Hepatocyte (in vitro differentiated cells): ENCODE measurements around the gene SORCS3. TPM values are rescaled to one million over a fixed set of nuclear protein-coding genes. Genes with fewer than 3 reads are reported as not detected.

Experiments
- DNase-seq: peaks from one replicate; pipeline ENCODE4 v3.0.0-alpha.2; 2016; ENCODE audit warnings: low spot score
- H2AFZ ChIP-seq: fragments of 200-600 bp; sonication (generic); 2 replicates; pipeline ENCODE4 v1.6.0; 2016; ENCODE audit warnings: antibody characterized with exemption, mild to moderate bottlenecking
- H3K27ac ChIP-seq: fragments of 200-600 bp; sonication (generic); 2 replicates; pipeline ENCODE4 v1.5.1; 2016; ENCODE audit warnings: mild to moderate bottlenecking
- H3K27me3 ChIP-seq: fragments of 200-600 bp; sonication (generic); 2 replicates; pipeline ENCODE4 v1.6.1; 2016
- H3K36me3 ChIP-seq: fragments of 200-600 bp; sonication (generic); replicated peaks from 2 replicates; pipeline ENCODE4 v1.5.1; 2016; ENCODE audit warnings: low read depth; ENCODE audit not compliant: insufficient read depth
- H3K4me1 ChIP-seq: fragments of 200-600 bp; sonication (generic); 2 replicates; pipeline ENCODE4 v1.5.1; 2016; ENCODE audit warnings: mild to moderate bottlenecking, moderate library complexity; ENCODE audit not compliant: insufficient read depth
- H3K4me2 ChIP-seq: fragments of 200-600 bp; sonication (generic); 2 replicates; pipeline ENCODE4 v1.6.0; 2016
- H3K4me3 ChIP-seq: fragments of 200-600 bp; sonication (generic); 2 replicates; pipeline ENCODE4 v1.5.1; 2016; ENCODE audit warnings: mild to moderate bottlenecking
- H3K79me2 ChIP-seq: fragments of 200-600 bp; sonication (generic); 2 replicates; pipeline ENCODE4 v1.6.0; 2017; ENCODE audit warnings: mild to moderate bottlenecking
- H3K9me2 ChIP-seq: fragments of 200-600 bp; sonication (generic); replicated peaks from 2 replicates; pipeline ENCODE4 v1.6.0; 2017; ENCODE audit warnings: mild to moderate bottlenecking; ENCODE audit not compliant: insufficient read depth
- H3K9me3 ChIP-seq: fragments of 200-600 bp; sonication (generic); 2 replicates; pipeline ENCODE4 v1.5.1; 2016; ENCODE audit warnings: low read depth, mild to moderate bottlenecking
- H4K20me1 ChIP-seq: fragments of 200-600 bp; sonication (generic); 2 replicates; pipeline ENCODE4 v1.6.0; 2016; ENCODE audit warnings: mild to moderate bottlenecking; ENCODE audit not compliant: insufficient read depth, poor library complexity, severe bottlenecking
- EZH2 ChIP-seq: fragments of 200-600 bp; sonication (generic); IDR thresholded peaks from 2 replicates; pipeline ENCODE4 v1.6.1; 2016; ENCODE audit warnings: antibody characterized with exemption, mild to moderate bottlenecking, borderline replicate concordance
- EZH2phosphoT487 ChIP-seq: fragments of 200-600 bp; sonication (generic); IDR thresholded peaks from one replicate; pipeline ENCODE4 v1.6.1; 2018; ENCODE audit warnings: antibody characterized with exemption, mild to moderate bottlenecking, low read depth, moderate library complexity; ENCODE audit not compliant: unreplicated experiment, severe bottlenecking
- WGBS: methylation state at CpG from one replicate; pipeline ENCODE4 v1.1.6; 2016; ENCODE audit warnings: low lambda C conversion rate; ENCODE audit errors: missing lambda C conversion rate; 5-methylcytosine and 5-hydroxymethylcytosine counted together
- polyA plus RNA-seq: library from polyadenylated mRNA; unstranded; fragments of >200 nt; fragmentation: Nextera tagmentation; extraction: Ambion mirVana; gene quantifications from 2 replicates; pipeline ENCODE4 v1.2.1, GENCODE V29; 2016
- total RNA-seq: library from RNA; depleted of rRNA; stranded (reverse); fragments of >200 nt; gene quantifications from 2 replicates; pipeline ENCODE4 v1.2.3, GENCODE V29; 2014
- TF ChIP-seq, protein P1 (sequence below): fragments of 200-600 bp; sonication (generic); IDR thresholded peaks from 2 replicates; pipeline ENCODE4 v1.5.1; 2016; ENCODE audit warnings: antibody characterized with exemption, mild to moderate bottlenecking; ENCODE audit not compliant: poor library complexity

The SORCS3 gene
- total and polyA plus RNA-seq, 2 experiments from 2014 or later = 0.59 to 0.80 TPM

DNA sequence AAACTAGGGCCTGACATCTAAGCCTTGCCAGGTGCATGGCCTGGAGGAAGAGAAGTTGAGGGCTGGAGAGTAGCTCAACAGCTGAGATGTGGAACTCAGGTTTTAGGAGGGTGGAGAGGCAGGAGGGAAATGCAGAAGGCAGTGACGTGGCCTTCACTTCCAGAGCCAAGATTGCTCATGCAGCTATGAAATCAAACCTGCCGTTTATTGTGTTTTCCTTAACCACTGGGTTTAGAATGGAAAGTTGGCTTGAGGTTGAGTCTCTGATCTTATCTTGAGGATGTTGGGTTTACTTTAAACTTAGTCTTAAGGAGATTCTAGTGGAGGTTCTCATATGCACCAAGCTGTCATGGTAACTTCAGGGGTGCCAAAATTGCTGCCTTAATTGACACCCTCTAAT, 178.6 kb downstream of the SORCS3 start:
- Histone ChIP-seq H3K4me3 (no peak overlapping the region), H3K27me3 (no peaks in the 10 kb centered on the region), H3K27ac (no peak overlapping the region), H2AFZ (no peak overlapping the region), H3K9me2 (no peaks in the 10 kb centered on the region), H3K79me2 (no peaks in the 10 kb centered on the region), H3K36me3 (no peaks in the 10 kb centered on the region), H3K9me3 (no peaks in the 10 kb centered on the region), H3K4me2 (no peak overlapping the region), H4K20me1 (no peaks in the 10 kb centered on the region), H3K4me1 (no peaks in the 10 kb centered on the region)
- WGBS = 56% methylated on average over 2 of the region's 2 CpGs
- DNase-seq = no peak
- no peak for TF ChIP-seq EZH2
- no peak for TF ChIP-seq EZH2phosphoT487
- TF ChIP-seq, protein P1, sequence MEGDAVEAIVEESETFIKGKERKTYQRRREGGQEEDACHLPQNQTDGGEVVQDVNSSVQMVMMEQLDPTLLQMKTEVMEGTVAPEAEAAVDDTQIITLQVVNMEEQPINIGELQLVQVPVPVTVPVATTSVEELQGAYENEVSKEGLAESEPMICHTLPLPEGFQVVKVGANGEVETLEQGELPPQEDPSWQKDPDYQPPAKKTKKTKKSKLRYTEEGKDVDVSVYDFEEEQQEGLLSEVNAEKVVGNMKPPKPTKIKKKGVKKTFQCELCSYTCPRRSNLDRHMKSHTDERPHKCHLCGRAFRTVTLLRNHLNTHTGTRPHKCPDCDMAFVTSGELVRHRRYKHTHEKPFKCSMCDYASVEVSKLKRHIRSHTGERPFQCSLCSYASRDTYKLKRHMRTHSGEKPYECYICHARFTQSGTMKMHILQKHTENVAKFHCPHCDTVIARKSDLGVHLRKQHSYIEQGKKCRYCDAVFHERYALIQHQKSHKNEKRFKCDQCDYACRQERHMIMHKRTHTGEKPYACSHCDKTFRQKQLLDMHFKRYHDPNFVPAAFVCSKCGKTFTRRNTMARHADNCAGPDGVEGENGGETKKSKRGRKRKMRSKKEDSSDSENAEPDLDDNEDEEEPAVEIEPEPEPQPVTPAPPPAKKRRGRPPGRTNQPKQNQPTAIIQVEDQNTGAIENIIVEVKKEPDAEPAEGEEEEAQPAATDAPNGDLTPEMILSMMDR = no peak

DNA sequence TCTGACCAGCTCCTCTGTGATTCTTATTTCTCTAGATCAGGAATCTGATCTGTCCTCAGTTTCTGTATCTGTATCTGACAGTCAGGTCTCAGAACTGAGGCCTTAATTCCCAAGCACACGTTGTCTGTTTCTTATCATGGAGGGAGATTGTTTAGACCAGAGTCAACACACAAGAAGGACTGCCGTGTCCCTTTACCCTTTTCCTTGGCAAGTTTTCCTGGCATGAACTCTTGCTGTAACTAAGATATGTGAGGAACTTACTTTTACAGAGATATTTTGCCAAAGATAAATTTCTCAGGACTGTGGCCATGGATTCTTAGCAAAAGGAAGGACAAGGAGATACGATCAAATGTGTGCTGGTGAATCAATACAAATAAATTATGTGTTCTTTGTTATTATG, 181.0 kb downstream of the SORCS3 start:
- Histone ChIP-seq H2AFZ (no peak overlapping the region), H3K4me3 (no peak overlapping the region), H3K36me3 (no peaks in the 10 kb centered on the region), H3K4me2 (no peak overlapping the region), H3K27me3 (no peaks in the 10 kb centered on the region), H3K9me2 (no peaks in the 10 kb centered on the region), H3K9me3 (no peaks in the 10 kb centered on the region), H3K27ac (no peak overlapping the region), H3K79me2 (no peaks in the 10 kb centered on the region), H4K20me1 (no peaks in the 10 kb centered on the region), H3K4me1 (no peaks in the 10 kb centered on the region)
- TF ChIP-seq, protein P1 = no peak
- TF ChIP-seq EZH2 = no peak
- TF ChIP-seq EZH2phosphoT487 = no peak
- 39% methylated on average over 3 of the region's 3 CpGs for WGBS
- DNase-seq = no peak

DNA sequence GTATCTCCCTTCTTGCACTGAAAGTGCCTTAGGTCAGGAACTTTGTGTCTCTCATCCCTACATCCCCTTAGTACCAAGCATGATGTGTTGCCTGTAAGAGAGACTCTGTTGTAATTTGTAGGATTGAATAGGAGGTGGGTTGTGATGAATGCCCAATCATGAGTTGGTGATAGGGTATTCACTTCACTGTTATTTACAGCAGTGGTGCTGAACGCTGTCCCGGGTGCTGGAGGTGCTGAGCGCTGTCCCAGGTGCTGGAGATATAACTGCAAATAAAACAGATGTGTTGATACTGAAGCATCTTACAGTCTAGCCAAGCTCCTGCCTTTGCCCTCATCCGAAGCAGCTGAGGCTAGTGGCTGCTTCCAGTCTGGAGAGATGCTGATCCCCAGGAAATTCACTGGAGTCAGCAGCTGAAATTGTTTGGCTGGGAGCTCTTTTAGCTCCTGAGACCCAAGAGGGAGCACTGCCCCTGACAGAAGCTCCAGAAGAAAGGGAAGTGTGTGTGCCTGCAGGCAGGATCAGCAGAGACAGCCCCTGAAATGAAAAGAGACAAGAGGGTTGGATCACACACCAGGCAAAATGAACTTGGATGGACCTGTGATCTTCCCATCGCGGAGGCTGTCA, 183.4 kb downstream of the SORCS3 start:
- WGBS = 31% methylated on average over 6 of the region's 6 CpGs
- Histone ChIP-seq H3K79me2 (no peaks in the 10 kb centered on the region), H3K36me3 (no peaks in the 10 kb centered on the region), H3K9me2 (no peaks in the 10 kb centered on the region), H3K27me3 (no peaks in the 10 kb centered on the region), H2AFZ (no peak overlapping the region), H4K20me1 (no peaks in the 10 kb centered on the region), H3K4me2 (no peak overlapping the region), H3K4me1 (no peaks in the 10 kb centered on the region), H3K9me3 (no peaks in the 10 kb centered on the region), H3K4me3 (no peak overlapping the region), H3K27ac (no peak overlapping the region)
- DNase-seq = peak; percentile 70
- TF ChIP-seq, protein P1 = no peak
- TF ChIP-seq EZH2phosphoT487 (no peak), EZH2 (no peak)
